HCT116 (cell line): ENCODE measurements around the gene FHIT. TPM values are rescaled to one million over a fixed set of nuclear protein-coding genes. Genes with fewer than 3 reads are reported as not detected.

ENCODE experiments used
- ATAC-seq: fragments of 200-7000 bp; cut with Tn5 transposase; 2 replicates; pipeline ENCODE4 v1.9.1; 2020; ENCODE audit warnings: mild to moderate bottlenecking, moderate library complexity
- BruUV-seq: library from RNA; stranded (reverse); fragments of 400-500 nt; replicated peaks from 2 replicates; lab custom pipeline; 2021; lab: Mats Ljungman, UMichigan
- CTCF ChIA-PET: fragments of 300-600 bp; sonication (Branson Sonifier 250); formaldehyde crosslinking; loops from one replicate; lab custom pipeline; 2021; ENCODE audit warnings: antibody characterized with exemption; lab: Charles Lee
- POLR2A ChIA-PET: fragments of 300-600, 350-600 bp; sonication (Branson Sonifier 250); formaldehyde crosslinking; loops from one replicate; lab custom pipeline; 2021; ENCODE audit warnings: antibody characterized with exemption; lab: Charles Lee
- RAD21 ChIA-PET, 2 experiments: fragments of 300-600 bp; sonication (Branson Sonifier 250); formaldehyde crosslinking; loops; one replicate each; lab custom pipeline; 2023; ENCODE audit warnings: low total read pairs in 2 of 2; ENCODE audit not compliant: uncharacterized antibody in 2 of 2, unreplicated experiment in 2 of 2, low non-redundant PET in 1 of 2; lab: Charles Lee
- DNase-seq: peaks from one replicate; pipeline ENCODE4 v3.0.0-alpha.2; 2010; ENCODE audit warnings: low read depth, low spot score
- H2AFZ ChIP-seq: fragments of 200-600 bp; shearing (Covaris generic), sonication (generic); 2 replicates; pipeline ENCODE4 v1.6.1; 2017; ENCODE audit warnings: low read depth, mixed run types, mixed read lengths, antibody characterized with exemption, low read length; ENCODE audit not compliant: poor library complexity, severe bottlenecking
- H3K27ac ChIP-seq: 2 replicates; pipeline ENCODE4 v1.5.1; 2012; ENCODE audit warnings: low read depth, low read length
- H3K27me3 ChIP-seq: fragments of 200-600 bp; sonication (generic); 2 replicates; pipeline ENCODE4 v1.6.1; 2016; ENCODE audit warnings: mixed run types, low read length, mixed read lengths; ENCODE audit not compliant: insufficient read depth
- H3K36me3 ChIP-seq, 2 experiments: fragments of 200-500 bp in 1 of 2; fragments of 200-600 bp in 1 of 2; sonication (Bioruptor generic) in 1 of 2; sonication (generic) in 1 of 2; 2 replicates each; pipeline versions ENCODE4 v1.5.1 to v1.6.1; 2014 to 2016; ENCODE audit warnings: low read length in 2 of 2, inconsistent platforms in 1 of 2, mixed read lengths in 1 of 2, mixed run types in 1 of 2; ENCODE audit not compliant: insufficient read depth in 2 of 2, control insufficient read depth in 1 of 2
- H3K4me1 ChIP-seq, 2 experiments: fragments of 200-600 bp in 1 of 2; sonication (generic) in 1 of 2; 2 replicates each; pipeline versions ENCODE4 v1.5.1 to v1.6.1; 2012 to 2017; ENCODE audit warnings: low read length in 2 of 2, inconsistent platforms in 1 of 2, mild to moderate bottlenecking in 1 of 2, mixed read lengths in 1 of 2, mixed run types in 1 of 2, moderate library complexity in 1 of 2; ENCODE audit not compliant: insufficient read depth in 2 of 2, control insufficient read depth in 1 of 2
- H3K4me2 ChIP-seq: fragments of 200-600 bp; sonication (generic); 2 replicates; pipeline ENCODE4 v1.6.1; 2017; ENCODE audit warnings: mixed run types, low read length, mixed read lengths
- H3K4me3 ChIP-seq, 2 experiments: fragments of 200-600 bp in 1 of 2; sonication (generic) in 1 of 2; replicated peaks in 1 of 2; 2 replicates each; pipeline ENCODE4 v1.5.1; 2011 to 2016; ENCODE audit warnings: low read length in 2 of 2, control low read depth in 1 of 2, low read depth in 1 of 2, mild to moderate bottlenecking in 1 of 2, mixed read lengths in 1 of 2, mixed run types in 1 of 2
- H3K79me2 ChIP-seq: fragments of 200-600 bp; sonication (generic); 2 replicates; pipeline ENCODE4 v1.6.1; 2017; ENCODE audit warnings: mild to moderate bottlenecking, mixed run types, low read length, moderate library complexity, mixed read lengths; ENCODE audit not compliant: insufficient read depth
- H3K9ac ChIP-seq: fragments of 200-600 bp; sonication (generic); 2 replicates; pipeline ENCODE4 v1.6.1; 2016; ENCODE audit warnings: low read length, mixed read lengths
- H3K9me2 ChIP-seq: fragments of 200-600 bp; sonication (generic), shearing (Covaris generic); 2 replicates; pipeline ENCODE4 v1.6.1; 2017; ENCODE audit warnings: mixed run types, mild to moderate bottlenecking, moderate library complexity; ENCODE audit not compliant: insufficient read depth
- H3K9me3 ChIP-seq, 2 experiments: fragments of 200-500 bp in 1 of 2; fragments of 200-600 bp in 1 of 2; sonication (Bioruptor generic) in 1 of 2; sonication (generic) in 1 of 2; 2 replicates each; pipeline ENCODE4 v1.6.1; 2014 to 2017; ENCODE audit warnings: low read length in 2 of 2, mixed read lengths in 2 of 2, inconsistent platforms in 1 of 2, low read depth in 1 of 2, mild to moderate bottlenecking in 1 of 2, mixed run types in 1 of 2, moderate library complexity in 1 of 2; ENCODE audit not compliant: control insufficient read depth in 1 of 2, insufficient read depth in 1 of 2
- H4K20me1 ChIP-seq: fragments of 200-600 bp; sonication (generic), shearing (Covaris generic); 2 replicates; pipeline ENCODE4 v1.6.1; 2017; ENCODE audit warnings: mixed run types, mild to moderate bottlenecking, moderate library complexity; ENCODE audit not compliant: insufficient read depth
- ATF3 ChIP-seq: IDR thresholded peaks from 2 replicates; pipeline ENCODE4 v1.6.1; 2012
- CEBPB ChIP-seq: IDR thresholded peaks from 2 replicates; pipeline ENCODE4 v1.6.1; 2012; ENCODE audit warnings: low read depth
- EGR1 ChIP-seq: IDR thresholded peaks from 2 replicates; pipeline ENCODE4 v1.6.1; 2012; ENCODE audit warnings: low read depth
- ELF1 ChIP-seq: IDR thresholded peaks from 2 replicates; pipeline ENCODE4 v1.6.1; 2012; ENCODE audit warnings: low read depth, borderline replicate concordance
- EZH2 ChIP-seq: fragments of 200-600 bp; sonication (generic); IDR thresholded peaks from 2 replicates; pipeline ENCODE4 v1.6.1; 2017; ENCODE audit warnings: antibody characterized with exemption, mixed run types
- EZH2phosphoT487 ChIP-seq: fragments of 200-600 bp; IDR thresholded peaks from 2 replicates; pipeline ENCODE4 v1.6.1; 2018; ENCODE audit warnings: antibody characterized with exemption, borderline replicate concordance
- FOSL1 ChIP-seq: IDR thresholded peaks from 2 replicates; pipeline ENCODE4 v1.6.1; 2012; ENCODE audit warnings: low read depth
- JUND ChIP-seq: IDR thresholded peaks from 2 replicates; pipeline ENCODE4 v1.6.1; 2012
- POLR2A ChIP-seq: IDR thresholded peaks from 2 replicates; pipeline ENCODE4 v1.7.0; 2011; ENCODE audit warnings: borderline replicate concordance; ENCODE audit not compliant: insufficient read depth, insufficient read length; ENCODE audit errors: extremely low read depth
- POLR2AphosphoS5 ChIP-seq: IDR thresholded peaks from 2 replicates; pipeline ENCODE4 v1.6.1; 2011; ENCODE audit warnings: mild to moderate bottlenecking, low read depth, low read length, moderate library complexity
- RAD21 ChIP-seq: IDR thresholded peaks from 2 replicates; pipeline ENCODE4 v1.6.1; 2012; ENCODE audit warnings: low read depth, mild to moderate bottlenecking
- SIN3A ChIP-seq: IDR thresholded peaks from 2 replicates; pipeline ENCODE4 v1.6.1; 2012; ENCODE audit warnings: low read depth
- SP1 ChIP-seq: IDR thresholded peaks from 2 replicates; pipeline ENCODE4 v1.6.1; 2012; ENCODE audit warnings: low read depth
- SRF ChIP-seq: IDR thresholded peaks from 2 replicates; pipeline ENCODE4 v1.6.1; 2012; ENCODE audit warnings: low read depth
- TCF7L2 ChIP-seq: IDR thresholded peaks from 2 replicates; pipeline ENCODE4 v1.7.0; 2011; ENCODE audit warnings: borderline replicate concordance, inconsistent platforms; ENCODE audit not compliant: insufficient read depth, insufficient read length; ENCODE audit errors: extremely low read depth
- ZBTB33 ChIP-seq: IDR thresholded peaks from 2 replicates; pipeline ENCODE4 v1.6.1; 2011; ENCODE audit warnings: mild to moderate bottlenecking, low read length, moderate library complexity; ENCODE audit not compliant: insufficient replicate concordance; ENCODE audit errors: extremely low read depth
- ZFX ChIP-seq: fragments of 450-650 bp; IDR thresholded peaks from 2 replicates; pipeline ENCODE4 v1.6.1; 2017
- intact Hi-C: fragments of 100-400 bp; cut with micrococcal nuclease; formaldehyde crosslinking; loops from 2 replicates; pipeline ENCODE4 v1.10.0; 2022
- total RNA-seq: library from RNA; stranded (reverse); gene quantifications from one replicate; pipeline ENCODE4 v1.2.1, GENCODE V29; 2021; ENCODE audit not compliant: unreplicated experiment
- TF ChIP-seq, protein P1 (sequence below): IDR thresholded peaks from 2 replicates; pipeline ENCODE4 v1.6.1; 2012
- TF ChIP-seq, protein P2 (sequence below): IDR thresholded peaks from 2 replicates; pipeline ENCODE4 v1.6.1; 2012; ENCODE audit warnings: low read depth

The FHIT gene
- total RNA-seq, 1 experiment from 2014 or later, result 20.1 TPM

DNA sequence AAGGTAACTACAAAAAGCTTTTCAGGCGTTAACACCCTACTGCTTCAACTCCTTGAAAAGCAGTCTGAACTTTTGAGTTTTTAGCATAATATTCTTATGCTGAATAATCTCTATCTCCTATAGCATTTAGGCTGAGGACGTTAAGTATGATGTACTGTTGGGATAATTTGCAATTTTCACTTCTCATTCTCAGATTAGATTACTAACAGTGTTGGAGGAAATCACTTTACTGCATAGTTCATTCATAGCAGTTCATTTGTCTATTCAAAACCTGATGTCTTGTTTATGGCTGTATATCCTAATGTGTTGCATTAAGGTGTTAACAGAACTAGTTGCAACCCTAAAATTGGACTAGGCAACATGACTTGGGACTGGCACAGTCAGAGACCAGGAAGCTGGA, 983.1 kb downstream of the FHIT start:
- RAD21 ChIA-PET, result no interaction called here
- intact Hi-C loops, result no loop called here
- no peak for ATAC-seq

More for the DNA sequence above, 983.1 kb downstream of the FHIT start:
- Histone ChIP-seq H3K9me2 (no peaks in the 10 kb centered on the region), H3K27me3 (no peaks in the 10 kb centered on the region), H3K36me3 (no peaks in the 10 kb centered on the region), H4K20me1 (no peaks in the 10 kb centered on the region), H3K4me2 (no peak overlapping the region), H3K27ac (no peak overlapping the region), H2AFZ (no peak overlapping the region), H3K4me3 (no peak overlapping the region), H3K4me1 (no peaks in the 10 kb centered on the region), H3K79me2 (no peaks in the 10 kb centered on the region), H3K9ac (no peak overlapping the region), H3K9me3 (no peaks in the 10 kb centered on the region)
- ChIA-PET CTCF (no interaction called here), POLR2A (no interaction called here)
- BruUV-seq, result no TSS peak
- DNase-seq, result no peak
- TF ChIP-seq FOSL1, result no peak
- no peak for TF ChIP-seq EGR1
- TF ChIP-seq EZH2phosphoT487, result no peak
- TF ChIP-seq EZH2, result no peak
- no peak for TF ChIP-seq POLR2A
- TF ChIP-seq ZBTB33, result no peak
- TF ChIP-seq, protein P1, sequence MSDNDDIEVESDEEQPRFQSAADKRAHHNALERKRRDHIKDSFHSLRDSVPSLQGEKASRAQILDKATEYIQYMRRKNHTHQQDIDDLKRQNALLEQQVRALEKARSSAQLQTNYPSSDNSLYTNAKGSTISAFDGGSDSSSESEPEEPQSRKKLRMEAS, result no peak
- no peak for TF ChIP-seq POLR2AphosphoS5
- no peak for TF ChIP-seq SP1
- TF ChIP-seq SIN3A, result no peak
- no peak for TF ChIP-seq RAD21
- TF ChIP-seq ELF1, result no peak
- no peak for TF ChIP-seq JUND
- no peak for TF ChIP-seq CEBPB
- no peak for TF ChIP-seq ATF3
- TF ChIP-seq TCF7L2, result no peak
- no peak for TF ChIP-seq ZFX
- TF ChIP-seq SRF, result no peak
- TF ChIP-seq, protein P2, sequence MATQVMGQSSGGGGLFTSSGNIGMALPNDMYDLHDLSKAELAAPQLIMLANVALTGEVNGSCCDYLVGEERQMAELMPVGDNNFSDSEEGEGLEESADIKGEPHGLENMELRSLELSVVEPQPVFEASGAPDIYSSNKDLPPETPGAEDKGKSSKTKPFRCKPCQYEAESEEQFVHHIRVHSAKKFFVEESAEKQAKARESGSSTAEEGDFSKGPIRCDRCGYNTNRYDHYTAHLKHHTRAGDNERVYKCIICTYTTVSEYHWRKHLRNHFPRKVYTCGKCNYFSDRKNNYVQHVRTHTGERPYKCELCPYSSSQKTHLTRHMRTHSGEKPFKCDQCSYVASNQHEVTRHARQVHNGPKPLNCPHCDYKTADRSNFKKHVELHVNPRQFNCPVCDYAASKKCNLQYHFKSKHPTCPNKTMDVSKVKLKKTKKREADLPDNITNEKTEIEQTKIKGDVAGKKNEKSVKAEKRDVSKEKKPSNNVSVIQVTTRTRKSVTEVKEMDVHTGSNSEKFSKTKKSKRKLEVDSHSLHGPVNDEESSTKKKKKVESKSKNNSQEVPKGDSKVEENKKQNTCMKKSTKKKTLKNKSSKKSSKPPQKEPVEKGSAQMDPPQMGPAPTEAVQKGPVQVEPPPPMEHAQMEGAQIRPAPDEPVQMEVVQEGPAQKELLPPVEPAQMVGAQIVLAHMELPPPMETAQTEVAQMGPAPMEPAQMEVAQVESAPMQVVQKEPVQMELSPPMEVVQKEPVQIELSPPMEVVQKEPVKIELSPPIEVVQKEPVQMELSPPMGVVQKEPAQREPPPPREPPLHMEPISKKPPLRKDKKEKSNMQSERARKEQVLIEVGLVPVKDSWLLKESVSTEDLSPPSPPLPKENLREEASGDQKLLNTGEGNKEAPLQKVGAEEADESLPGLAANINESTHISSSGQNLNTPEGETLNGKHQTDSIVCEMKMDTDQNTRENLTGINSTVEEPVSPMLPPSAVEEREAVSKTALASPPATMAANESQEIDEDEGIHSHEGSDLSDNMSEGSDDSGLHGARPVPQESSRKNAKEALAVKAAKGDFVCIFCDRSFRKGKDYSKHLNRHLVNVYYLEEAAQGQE, result no peak
